ENCODE measurements around the gene SLC25A34.

SLC25A34 gene

DNA sequence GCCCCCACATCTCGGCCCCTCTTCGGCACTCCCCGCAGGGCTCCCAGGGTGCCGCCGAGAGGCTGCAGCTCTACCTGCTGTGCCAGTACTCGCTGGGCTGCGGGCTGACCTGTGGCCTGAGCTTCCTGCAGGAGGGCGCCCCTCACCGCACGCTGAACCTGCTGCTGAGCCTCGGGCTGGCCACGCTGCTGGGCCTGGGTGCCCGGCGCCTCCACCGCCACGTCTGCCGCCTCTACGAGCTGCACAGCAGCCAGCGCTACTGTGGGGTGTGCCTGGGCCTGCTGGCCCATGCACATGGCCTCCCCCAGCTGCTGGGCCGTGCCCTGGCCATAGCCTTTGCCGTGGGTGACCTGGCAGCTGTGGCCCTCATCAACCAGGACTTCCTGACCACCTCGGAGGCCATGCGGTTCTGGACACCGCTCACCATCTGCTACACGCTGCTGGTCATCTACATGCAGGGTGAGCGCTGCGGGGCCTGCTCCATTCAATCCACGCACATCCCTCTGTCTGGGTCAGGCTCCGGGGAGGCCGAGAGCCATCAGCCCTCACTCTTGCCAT lies 8.1 kb downstream of the SLC25A34 start:
- TF ChIP-seq, protein P1, sequence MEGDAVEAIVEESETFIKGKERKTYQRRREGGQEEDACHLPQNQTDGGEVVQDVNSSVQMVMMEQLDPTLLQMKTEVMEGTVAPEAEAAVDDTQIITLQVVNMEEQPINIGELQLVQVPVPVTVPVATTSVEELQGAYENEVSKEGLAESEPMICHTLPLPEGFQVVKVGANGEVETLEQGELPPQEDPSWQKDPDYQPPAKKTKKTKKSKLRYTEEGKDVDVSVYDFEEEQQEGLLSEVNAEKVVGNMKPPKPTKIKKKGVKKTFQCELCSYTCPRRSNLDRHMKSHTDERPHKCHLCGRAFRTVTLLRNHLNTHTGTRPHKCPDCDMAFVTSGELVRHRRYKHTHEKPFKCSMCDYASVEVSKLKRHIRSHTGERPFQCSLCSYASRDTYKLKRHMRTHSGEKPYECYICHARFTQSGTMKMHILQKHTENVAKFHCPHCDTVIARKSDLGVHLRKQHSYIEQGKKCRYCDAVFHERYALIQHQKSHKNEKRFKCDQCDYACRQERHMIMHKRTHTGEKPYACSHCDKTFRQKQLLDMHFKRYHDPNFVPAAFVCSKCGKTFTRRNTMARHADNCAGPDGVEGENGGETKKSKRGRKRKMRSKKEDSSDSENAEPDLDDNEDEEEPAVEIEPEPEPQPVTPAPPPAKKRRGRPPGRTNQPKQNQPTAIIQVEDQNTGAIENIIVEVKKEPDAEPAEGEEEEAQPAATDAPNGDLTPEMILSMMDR (IDR thresholded peaks at IDR 0.05): no peak

DNA sequence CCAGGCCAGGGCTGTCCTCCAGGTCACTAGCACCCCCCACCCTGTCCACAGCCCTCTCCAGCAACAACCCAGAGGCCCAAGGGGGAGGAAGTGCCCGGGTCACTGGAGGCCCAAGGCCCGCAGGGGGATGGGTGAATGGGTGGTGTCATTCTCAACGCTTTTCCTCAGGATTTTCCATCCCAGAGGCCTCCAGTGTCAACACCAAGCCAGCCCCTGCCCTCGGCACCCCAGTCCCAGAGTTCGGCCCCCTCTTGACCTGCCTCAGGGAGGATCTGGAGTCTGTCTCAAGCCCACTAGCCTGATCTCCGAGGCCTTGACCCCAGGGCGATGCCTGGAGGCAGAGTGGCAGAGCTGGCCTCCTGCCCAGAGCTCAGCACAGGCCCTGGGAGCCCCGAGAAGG lies 11.3 kb downstream of the SLC25A34 start:
- TF ChIP-seq, protein P1 (IDR thresholded peaks at IDR 0.05): no peak

DNA sequence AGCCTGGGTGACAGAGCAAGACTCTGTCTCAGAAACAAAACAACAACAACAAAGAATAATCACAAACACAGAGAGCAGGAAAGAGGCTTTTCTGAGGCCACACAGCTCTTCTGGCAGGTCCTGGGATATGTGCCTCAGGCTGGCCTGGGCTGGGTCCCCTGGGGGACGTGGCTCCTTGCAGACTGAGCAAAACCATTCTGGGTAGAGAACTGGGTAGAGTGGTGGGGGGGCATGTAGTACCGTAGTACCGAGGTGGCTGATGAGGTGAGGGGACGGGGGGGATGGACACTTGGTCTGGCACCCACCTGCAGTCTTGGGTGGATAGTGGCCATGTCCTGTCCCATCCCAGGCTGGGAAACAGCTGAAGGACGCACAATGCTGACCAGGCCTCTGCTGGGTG lies 12.2 kb downstream of the SLC25A34 start:
- TF ChIP-seq, protein P1 (IDR thresholded peaks at IDR 0.05): no peak

DNA sequence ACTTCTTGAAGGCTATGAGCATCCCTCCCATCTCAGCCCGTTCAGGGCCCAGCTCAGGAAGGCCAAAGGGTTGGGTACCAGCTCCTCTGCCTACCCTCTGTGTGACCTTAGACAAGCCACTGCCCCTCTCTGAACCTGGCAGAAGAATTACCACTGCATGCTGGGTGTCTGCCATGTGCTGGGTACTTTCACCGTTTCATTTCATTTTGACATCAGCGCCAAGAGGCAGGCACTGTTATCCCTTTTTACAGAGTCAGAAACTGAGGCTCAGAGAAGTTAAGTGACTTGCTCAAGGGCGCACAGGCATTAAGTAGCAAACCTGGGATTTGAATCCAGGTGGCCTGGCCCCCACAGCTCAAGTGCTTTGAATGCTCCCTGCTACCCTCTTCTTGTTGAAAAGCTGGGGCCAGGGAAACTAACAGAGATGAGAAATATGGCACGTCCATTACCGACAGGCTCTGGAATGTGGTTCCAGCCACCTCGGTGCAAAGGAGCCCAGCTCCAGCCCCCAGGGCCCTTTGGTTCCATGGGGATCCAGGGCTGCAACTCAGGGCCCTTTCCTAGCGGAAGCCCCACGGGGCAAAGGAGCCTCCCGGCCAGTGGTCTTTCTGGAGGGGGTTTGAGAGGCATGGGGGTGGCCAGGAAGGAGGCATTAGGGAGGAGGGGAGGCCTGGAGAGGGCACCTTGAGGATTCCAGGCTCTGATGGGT lies 12.8 kb downstream of the SLC25A34 start:
- TF ChIP-seq, protein P1 (IDR thresholded peaks at IDR 0.05): no peak

DNA sequence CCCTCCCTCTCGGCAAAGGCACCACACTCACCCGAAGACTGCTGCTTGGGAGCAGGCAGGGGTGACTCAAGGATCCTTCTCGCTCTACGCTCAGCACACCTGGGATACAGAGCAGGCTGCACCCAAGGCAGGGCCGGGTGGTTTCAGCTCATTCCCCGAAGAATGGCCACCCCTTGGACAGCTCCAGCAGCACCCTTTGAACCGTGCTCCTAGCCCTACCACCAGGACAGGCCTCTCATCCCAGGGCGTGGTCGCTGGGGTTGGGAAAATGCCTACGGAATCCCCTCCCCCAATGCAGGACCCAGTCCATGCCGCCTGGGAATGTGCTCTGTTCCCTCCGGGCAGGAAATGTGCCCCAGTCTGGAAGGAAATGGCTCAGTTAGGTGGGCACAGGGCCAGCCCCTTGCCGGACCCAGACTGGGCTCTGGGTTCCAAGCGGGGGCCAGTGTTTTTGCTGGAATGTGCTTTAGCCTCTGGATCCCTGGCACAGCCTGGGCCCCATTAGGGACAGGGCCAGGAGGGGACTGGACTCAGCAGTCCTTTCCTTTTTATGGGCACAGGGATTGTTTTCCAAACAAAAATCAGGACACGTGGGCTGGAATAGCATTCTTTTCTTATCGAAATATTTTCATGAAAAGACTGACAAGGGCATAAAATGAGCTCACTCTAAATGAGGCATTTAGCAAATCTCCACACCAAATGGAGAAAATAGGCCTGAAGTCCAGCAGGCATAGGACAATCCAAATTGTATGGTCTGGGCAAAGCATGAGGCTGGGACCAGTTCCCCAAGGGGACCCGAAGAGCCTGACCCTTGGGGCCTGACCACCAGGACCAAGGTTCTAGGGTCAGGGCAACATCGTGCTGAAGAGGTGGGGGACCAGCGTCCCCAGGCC lies 13.6 kb downstream of the SLC25A34 start:
- TF ChIP-seq, protein P1 (IDR thresholded peaks at IDR 0.05): no peak

DNA sequence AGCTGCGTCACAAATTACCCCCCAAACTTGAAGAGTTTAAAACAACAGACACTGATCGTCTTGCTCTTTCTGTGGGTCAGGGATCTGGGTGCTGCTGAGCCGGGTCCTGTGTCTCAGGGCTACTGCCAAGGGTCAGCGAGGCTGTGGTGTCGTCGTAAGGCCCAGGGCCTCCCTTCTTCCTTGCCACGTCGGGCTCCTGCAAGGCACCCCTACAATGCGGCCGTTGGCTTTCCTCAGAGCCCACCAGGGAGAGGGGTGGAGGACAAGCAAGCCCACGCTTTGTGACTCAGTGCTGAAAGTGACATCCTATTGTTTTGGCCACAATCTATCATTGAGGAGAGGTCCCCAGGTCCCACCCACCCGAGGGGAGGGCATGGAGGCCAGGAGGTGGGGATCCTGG lies 14.9 kb downstream of the SLC25A34 start:
- TF ChIP-seq, protein P1 (IDR thresholded peaks at IDR 0.05): no peak

DNA sequence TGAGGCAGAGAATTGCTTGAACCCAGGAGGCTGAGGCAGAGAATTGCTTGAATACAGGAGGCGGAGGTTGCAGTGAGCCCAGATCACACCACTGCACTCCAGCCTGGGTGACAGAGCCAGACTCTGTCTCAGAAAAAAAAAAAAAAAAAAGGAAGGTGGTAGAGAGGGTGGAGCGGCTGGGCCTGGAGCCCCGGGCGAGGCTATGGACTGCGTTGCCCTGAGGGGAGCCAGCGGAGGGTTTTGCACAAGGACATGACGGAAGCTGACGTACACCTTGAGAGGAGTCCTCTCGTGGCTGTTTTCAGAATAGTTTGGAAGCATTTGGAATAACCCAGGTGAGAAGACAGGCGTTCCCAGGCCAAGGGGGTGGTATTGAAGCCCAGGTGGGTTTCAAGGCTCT lies 15.7 kb downstream of the SLC25A34 start:
- TF ChIP-seq, protein P1 (IDR thresholded peaks at IDR 0.05): no peak
